HEK293 (cell line): Measurements from ENCODE around the gene SCGB1A1.
"Not testable (repeated sequence)": the region's sequence is repeated elsewhere in the genome, so short reads cannot be mapped to it uniquely, and the experiment has no call there.

ENCODE experiments used
- CTCF ChIP-seq: fragments of 450-650 bp; formaldehyde crosslinking; IDR thresholded peaks from 2 replicates; pipeline ENCODE4 v1.5.1; 2016; ENCODE audit warnings: missing biosample characterization, missing genetic modification characterization
- HOXD13 ChIP-seq: sonication (generic); formaldehyde crosslinking; IDR thresholded peaks from 2 replicates; pipeline ENCODE4 v1.8.0; 2022; ENCODE audit warnings: missing genetic modification reagents, borderline replicate concordance
- ZBTB49 ChIP-seq: fragments of 450-650 bp; formaldehyde crosslinking; IDR thresholded peaks from 2 replicates; pipeline ENCODE4 v1.5.1; 2016; ENCODE audit warnings: missing biosample characterization, missing genetic modification characterization, low read depth
- ZNF350 ChIP-seq: fragments of 450-650 bp; formaldehyde crosslinking; IDR thresholded peaks from 2 replicates; pipeline ENCODE4 v1.5.0; 2017; ENCODE audit warnings: missing biosample characterization, mild to moderate bottlenecking, missing genetic modification characterization
- ZNF416 ChIP-seq: fragments of 450-650 bp; formaldehyde crosslinking; IDR thresholded peaks from 2 replicates; pipeline ENCODE4 v1.5.1; 2016; ENCODE audit warnings: missing biosample characterization, missing genetic modification characterization
- ZNF610 ChIP-seq: fragments of 450-650 bp; formaldehyde crosslinking; IDR thresholded peaks from 2 replicates; pipeline ENCODE4 v1.5.1; 2016; ENCODE audit warnings: missing biosample characterization, missing genetic modification characterization, borderline replicate concordance
- TF ChIP-seq, protein P1 (sequence below): fragments of 450-650 bp; formaldehyde crosslinking; conservative IDR thresholded peaks from 2 replicates; pipeline ENCODE4 v1.5.1; 2016; ENCODE audit warnings: low read depth, missing biosample characterization, missing genetic modification characterization
- TF ChIP-seq, protein P2 (sequence below): fragments of 450-650 bp; IDR thresholded peaks from 2 replicates; pipeline ENCODE4 v1.5.1; 2018; ENCODE audit warnings: missing biosample characterization, missing genetic modification characterization
- TF ChIP-seq, protein P3 (sequence below): sonication (generic); formaldehyde crosslinking; IDR thresholded peaks from 2 replicates; pipeline ENCODE4 v1.8.1; 2022; ENCODE audit warnings: mild to moderate bottlenecking, moderate library complexity, missing genetic modification reagents

DNA sequence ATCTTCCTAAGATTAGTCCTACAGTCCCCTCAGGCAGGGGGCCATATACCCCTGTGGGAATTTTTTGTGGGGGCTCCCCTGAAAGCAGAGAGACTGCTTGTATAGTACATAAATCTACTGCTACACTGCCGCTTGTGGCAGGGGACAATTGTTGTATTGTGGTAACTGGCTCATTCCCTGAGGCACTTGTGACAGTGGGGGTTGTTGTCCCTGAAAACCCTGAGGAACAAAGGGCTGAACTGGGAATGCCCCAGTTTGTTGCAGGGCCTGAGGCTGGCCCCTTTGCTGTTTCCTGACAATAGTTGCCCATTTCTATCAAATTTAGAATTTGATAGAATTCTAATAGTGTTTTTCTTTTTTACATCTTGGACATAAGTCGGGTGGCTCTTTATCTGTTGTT lies 39.2 kb upstream of the SCGB1A1 start:
- not testable (repeated sequence) for TF ChIP-seq CTCF (tag by site-specific recombination); ZBTB49 (tag by site-specific recombination); ZNF610 (tag by site-specific recombination); ZNF350 (tag by site-specific recombination); HOXD13 (CRISPR knock-in tag); ZNF416 (tag by site-specific recombination)
- TF ChIP-seq, protein P1, sequence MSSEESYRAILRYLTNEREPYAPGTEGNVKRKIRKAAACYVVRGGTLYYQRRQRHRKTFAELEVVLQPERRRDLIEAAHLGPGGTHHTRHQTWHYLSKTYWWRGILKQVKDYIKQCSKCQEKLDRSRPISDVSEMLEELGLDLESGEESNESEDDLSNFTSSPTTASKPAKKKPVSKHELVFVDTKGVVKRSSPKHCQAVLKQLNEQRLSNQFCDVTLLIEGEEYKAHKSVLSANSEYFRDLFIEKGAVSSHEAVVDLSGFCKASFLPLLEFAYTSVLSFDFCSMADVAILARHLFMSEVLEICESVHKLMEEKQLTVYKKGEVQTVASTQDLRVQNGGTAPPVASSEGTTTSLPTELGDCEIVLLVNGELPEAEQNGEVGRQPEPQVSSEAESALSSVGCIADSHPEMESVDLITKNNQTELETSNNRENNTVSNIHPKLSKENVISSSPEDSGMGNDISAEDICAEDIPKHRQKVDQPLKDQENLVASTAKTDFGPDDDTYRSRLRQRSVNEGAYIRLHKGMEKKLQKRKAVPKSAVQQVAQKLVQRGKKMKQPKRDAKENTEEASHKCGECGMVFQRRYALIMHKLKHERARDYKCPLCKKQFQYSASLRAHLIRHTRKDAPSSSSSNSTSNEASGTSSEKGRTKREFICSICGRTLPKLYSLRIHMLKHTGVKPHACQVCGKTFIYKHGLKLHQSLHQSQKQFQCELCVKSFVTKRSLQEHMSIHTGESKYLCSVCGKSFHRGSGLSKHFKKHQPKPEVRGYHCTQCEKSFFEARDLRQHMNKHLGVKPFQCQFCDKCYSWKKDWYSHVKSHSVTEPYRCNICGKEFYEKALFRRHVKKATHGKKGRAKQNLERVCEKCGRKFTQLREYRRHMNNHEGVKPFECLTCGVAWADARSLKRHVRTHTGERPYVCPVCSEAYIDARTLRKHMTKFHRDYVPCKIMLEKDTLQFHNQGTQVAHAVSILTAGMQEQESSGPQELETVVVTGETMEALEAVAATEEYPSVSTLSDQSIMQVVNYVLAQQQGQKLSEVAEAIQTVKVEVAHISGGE, result not testable (repeated sequence)
- TF ChIP-seq, protein P2, sequence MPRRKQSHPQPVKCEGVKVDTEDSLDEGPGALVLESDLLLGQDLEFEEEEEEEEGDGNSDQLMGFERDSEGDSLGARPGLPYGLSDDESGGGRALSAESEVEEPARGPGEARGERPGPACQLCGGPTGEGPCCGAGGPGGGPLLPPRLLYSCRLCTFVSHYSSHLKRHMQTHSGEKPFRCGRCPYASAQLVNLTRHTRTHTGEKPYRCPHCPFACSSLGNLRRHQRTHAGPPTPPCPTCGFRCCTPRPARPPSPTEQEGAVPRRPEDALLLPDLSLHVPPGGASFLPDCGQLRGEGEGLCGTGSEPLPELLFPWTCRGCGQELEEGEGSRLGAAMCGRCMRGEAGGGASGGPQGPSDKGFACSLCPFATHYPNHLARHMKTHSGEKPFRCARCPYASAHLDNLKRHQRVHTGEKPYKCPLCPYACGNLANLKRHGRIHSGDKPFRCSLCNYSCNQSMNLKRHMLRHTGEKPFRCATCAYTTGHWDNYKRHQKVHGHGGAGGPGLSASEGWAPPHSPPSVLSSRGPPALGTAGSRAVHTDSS (tag by site-specific recombination), result not testable (repeated sequence)
- TF ChIP-seq, protein P3, sequence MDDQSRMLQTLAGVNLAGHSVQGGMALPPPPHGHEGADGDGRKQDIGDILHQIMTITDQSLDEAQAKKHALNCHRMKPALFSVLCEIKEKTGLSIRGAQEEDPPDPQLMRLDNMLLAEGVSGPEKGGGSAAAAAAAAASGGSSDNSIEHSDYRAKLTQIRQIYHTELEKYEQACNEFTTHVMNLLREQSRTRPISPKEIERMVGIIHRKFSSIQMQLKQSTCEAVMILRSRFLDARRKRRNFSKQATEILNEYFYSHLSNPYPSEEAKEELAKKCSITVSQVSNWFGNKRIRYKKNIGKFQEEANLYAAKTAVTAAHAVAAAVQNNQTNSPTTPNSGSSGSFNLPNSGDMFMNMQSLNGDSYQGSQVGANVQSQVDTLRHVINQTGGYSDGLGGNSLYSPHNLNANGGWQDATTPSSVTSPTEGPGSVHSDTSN (CRISPR knock-in tag), result not testable (repeated sequence)
